SK-N-SH (cell line): ENCODE data around the gene RALGDS. TPM values are rescaled to one million over a fixed set of nuclear protein-coding genes. Genes with fewer than 3 reads are reported as not detected.

Experiments
- CTCF ChIA-PET: fragments of 300-600, 350-600 bp; formaldehyde crosslinking; extraction: SDS; loops from one replicate; lab custom pipeline; 2021; lab: Yijun Ruan, JAX
- POLR2A ChIA-PET: fragments of 350-600 bp; sonication (Branson Sonifier 250); formaldehyde crosslinking; extraction: SDS; loops from one replicate; lab custom pipeline; 2020; ENCODE audit warnings: antibody characterized with exemption, inconsistent platforms; lab: Yijun Ruan, JAX
- DNase-seq: peaks from one replicate; pipeline ENCODE4 v3.0.0; 2012
- H2AFZ ChIP-seq: fragments of 200-600 bp; sonication (generic); 2 replicates; pipeline ENCODE4 v1.8.1; 2016; ENCODE audit warnings: antibody characterized with exemption, mild to moderate bottlenecking, low read depth
- H3F3A ChIP-seq: fragments of 200-600 bp; sonication (generic); replicated peaks from 2 replicates; pipeline ENCODE3; 2016; ENCODE audit warnings: antibody characterized with exemption, mild to moderate bottlenecking; ENCODE audit not compliant: insufficient read depth
- H3K27ac ChIP-seq, 2 experiments: fragments of 200-500 bp in 1 of 2; fragments of 200-600 bp in 1 of 2; sonication (Bioruptor generic) in 1 of 2; sonication (generic), shearing (Covaris generic) in 1 of 2; 2 replicates each; pipeline versions ENCODE4 v1.5.1 to v1.6.1; 2014 to 2016; ENCODE audit warnings: low read depth in 2 of 2, inconsistent platforms in 1 of 2, low read length in 1 of 2, mild to moderate bottlenecking in 1 of 2, mixed read lengths in 1 of 2
- H3K27me3 ChIP-seq: fragments of 200-600 bp; sonication (generic), shearing (Covaris generic); 2 replicates; pipeline ENCODE4 v1.6.1; 2016; ENCODE audit warnings: mixed run types; ENCODE audit not compliant: insufficient read depth
- H3K36me3 ChIP-seq, 2 experiments: fragments of 200-500 bp in 1 of 2; fragments of 200-600 bp in 1 of 2; sonication (Bioruptor generic) in 1 of 2; sonication (generic) in 1 of 2; replicated peaks in 1 of 2; 2 replicates each; pipeline versions ENCODE3 to v1.5.1; 2014 to 2016; ENCODE audit warnings: low read length in 1 of 2, mild to moderate bottlenecking in 1 of 2; ENCODE audit not compliant: insufficient read depth in 2 of 2, control insufficient read depth in 1 of 2
- H3K4me1 ChIP-seq, 2 experiments: fragments of 200-500 bp in 1 of 2; fragments of 200-600 bp in 1 of 2; sonication (Bioruptor generic) in 1 of 2; sonication (generic), shearing (Covaris generic) in 1 of 2; 2 replicates each; pipeline versions ENCODE4 v1.5.1 to v1.6.1; 2014 to 2016; ENCODE audit warnings: low read depth in 1 of 2, low read length in 1 of 2, mixed run types in 1 of 2; ENCODE audit not compliant: insufficient read depth in 2 of 2, control insufficient read depth in 1 of 2
- H3K4me2 ChIP-seq: fragments of 200-600 bp; sonication (generic), shearing (Covaris generic); 2 replicates; pipeline ENCODE4 v1.6.1; 2017; ENCODE audit warnings: mixed run types
- H3K4me3 ChIP-seq, 2 experiments: fragments of 200-500 bp in 1 of 2; fragments of 200-600 bp in 1 of 2; sonication (Bioruptor generic) in 1 of 2; sonication (generic), shearing (Covaris generic) in 1 of 2; 2 replicates each; pipeline versions ENCODE4 v1.5.1 to v1.8.1; 2014 to 2016; ENCODE audit warnings: low read depth in 2 of 2, inconsistent platforms in 1 of 2, low read length in 1 of 2, mild to moderate bottlenecking in 1 of 2, mixed read lengths in 1 of 2, moderate library complexity in 1 of 2
- H3K79me2 ChIP-seq: fragments of 200-600 bp; sonication (generic); 2 replicates; pipeline ENCODE4 v1.8.1; 2017; ENCODE audit warnings: mild to moderate bottlenecking; ENCODE audit not compliant: insufficient read depth
- H3K9ac ChIP-seq: fragments of 200-600 bp; sonication (generic); 2 replicates; pipeline ENCODE4 v1.6.1; 2017; ENCODE audit warnings: mixed run types
- H3K9me2 ChIP-seq: fragments of 200-600 bp; sonication (generic); 2 replicates; pipeline ENCODE4 v1.6.1; 2017; ENCODE audit warnings: mixed run types
- H3K9me3 ChIP-seq: fragments of 200-600 bp; sonication (generic); 2 replicates; pipeline ENCODE4 v1.6.1; 2017; ENCODE audit warnings: mixed run types, mild to moderate bottlenecking, moderate library complexity
- H4K20me1 ChIP-seq: fragments of 200-600 bp; sonication (generic); 2 replicates; pipeline ENCODE4 v1.6.1; 2017; ENCODE audit warnings: mild to moderate bottlenecking, mixed run types; ENCODE audit not compliant: insufficient read depth
- ELF1 ChIP-seq: IDR thresholded peaks from 2 replicates; pipeline ENCODE4 v1.4.0; 2012
- IRF3 ChIP-seq: fragments of 150-350 bp; IDR thresholded peaks from 2 replicates; pipeline ENCODE4 v1.6.1; 2016; ENCODE audit warnings: mild to moderate bottlenecking, low read depth, low read length
- JUND ChIP-seq: IDR thresholded peaks from 2 replicates; pipeline ENCODE4 v1.4.0; 2012
- MXI1 ChIP-seq: IDR thresholded peaks from 2 replicates; pipeline ENCODE4 v1.6.1; 2012; ENCODE audit warnings: mild to moderate bottlenecking, low read depth, low read length, improper control_type of control experiment
- NRF1 ChIP-seq: IDR thresholded peaks from 2 replicates; pipeline ENCODE4 v1.6.1; 2012; ENCODE audit warnings: low read depth, mild to moderate bottlenecking, low read length
- POLR2AphosphoS5 ChIP-seq: IDR thresholded peaks from 2 replicates; pipeline ENCODE4 v1.6.1; 2012; ENCODE audit warnings: low read depth, low read length
- RAD21 ChIP-seq: IDR thresholded peaks from 2 replicates; pipeline ENCODE4 v1.6.1; 2012; ENCODE audit warnings: mild to moderate bottlenecking, low read length
- TAF1 ChIP-seq: IDR thresholded peaks from 2 replicates; pipeline ENCODE4 v1.6.1; 2012; ENCODE audit warnings: low read depth, mild to moderate bottlenecking, low read length, moderate library complexity, borderline replicate concordance
- YY1 ChIP-seq: IDR thresholded peaks from 2 replicates; pipeline ENCODE4 v1.4.0; 2012; ENCODE audit warnings: low read depth, mild to moderate bottlenecking
- WGBS: methylation state at CpG from one replicate; pipeline ENCODE4 v1.1.6; 2017; ENCODE audit warnings: low lambda C conversion rate; 5-methylcytosine and 5-hydroxymethylcytosine counted together
- polyA plus RNA-seq, 3 experiments: library from polyadenylated mRNA; depleted of rRNA; stranded (reverse); fragments of >200 nt; gene quantifications; 2 replicates each; pipeline ENCODE4 v1.2.3, GENCODE V29; 2012
- TF ChIP-seq, protein P1 (sequence below): IDR thresholded peaks from 2 replicates; pipeline ENCODE4 v1.4.0; 2012; ENCODE audit warnings: low read depth
- TF ChIP-seq, protein P2 (sequence below): fragments of 200-600 bp; sonication (generic); IDR thresholded peaks from 2 replicates; pipeline ENCODE4 v1.6.1; 2017; ENCODE audit warnings: antibody characterized with exemption, mild to moderate bottlenecking, moderate library complexity
- TF ChIP-seq, protein P3 (sequence below): IDR thresholded peaks from 2 replicates; pipeline ENCODE4; 2012
- TF ChIP-seq, protein P4 (sequence below): IDR thresholded peaks from 2 replicates; pipeline ENCODE4 v1.6.1; 2012; ENCODE audit warnings: mild to moderate bottlenecking, low read depth, low read length, moderate library complexity

Gene RALGDS
- polyA plus RNA-seq, 1 of the 3 experiments (the other 2 are of a cell fraction), result 64.7 TPM

GRCh38 chr9:133114886-133115603 lies 6.0 kb downstream of the RALGDS start:
- TF ChIP-seq YY1 (no peak), NRF1 (no peak), POLR2AphosphoS5 (no peak)
- TF ChIP-seq, protein P1, sequence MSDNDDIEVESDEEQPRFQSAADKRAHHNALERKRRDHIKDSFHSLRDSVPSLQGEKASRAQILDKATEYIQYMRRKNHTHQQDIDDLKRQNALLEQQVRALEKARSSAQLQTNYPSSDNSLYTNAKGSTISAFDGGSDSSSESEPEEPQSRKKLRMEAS, result no peak
- no peak overlapping the region for H3K9ac ChIP-seq

DNA sequence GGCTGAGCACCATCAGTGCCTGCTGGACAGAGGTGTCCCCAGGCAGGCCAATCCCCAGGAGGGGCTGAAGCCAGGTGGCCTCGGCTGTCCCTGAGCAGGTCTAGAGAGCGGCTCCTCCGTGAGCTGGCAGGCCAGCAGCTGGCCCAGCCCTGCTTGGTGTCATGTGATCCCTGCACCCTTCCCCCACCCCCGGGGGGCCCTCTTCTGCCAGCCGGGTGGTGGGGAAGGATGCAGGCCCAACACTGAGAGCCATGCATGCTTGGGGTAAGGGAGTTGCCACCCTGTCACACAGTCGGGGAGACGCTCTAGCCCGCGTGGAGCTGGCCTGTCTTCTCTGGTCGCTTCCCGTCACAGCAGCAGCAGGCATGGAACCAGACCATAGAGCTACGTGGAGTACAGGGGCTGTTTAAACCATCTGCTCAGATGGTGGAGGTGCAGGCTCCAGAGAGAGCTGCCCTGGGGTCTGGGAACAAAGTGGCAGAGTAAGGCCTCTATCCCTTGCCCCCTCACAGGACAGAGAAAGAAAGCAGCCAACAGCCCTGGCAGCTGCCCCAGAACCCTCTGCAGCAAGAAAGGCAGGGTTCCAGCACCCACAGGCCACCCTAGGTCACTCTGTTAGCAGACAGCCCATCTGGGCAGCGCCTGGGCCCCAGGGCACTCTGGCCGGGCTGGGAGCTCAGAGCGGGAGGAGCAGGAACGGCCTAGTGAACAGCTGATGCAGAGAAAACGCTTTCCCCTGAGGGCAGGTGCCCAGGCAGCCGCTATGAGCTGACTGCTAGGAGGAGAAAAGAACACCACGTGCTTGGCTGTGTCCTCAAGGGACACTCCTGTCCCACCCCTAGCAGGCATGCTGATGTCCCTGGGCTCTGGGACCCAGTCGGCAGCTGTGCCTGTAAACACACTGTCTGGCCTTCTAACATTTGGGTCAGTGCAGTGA lies 6.8 kb downstream of the RALGDS start:
- Histone ChIP-seq H3K9me2 (no peaks in the 10 kb centered on the region), H3K4me3 (no peak overlapping the region; a peak in 1 of 4 replicates), H3K4me2 (peak overlapping the region; percentile 63; the same call in 1 of the 2 replicates), H3K9me3 (no peaks in the 10 kb centered on the region), H3K4me1 (peaks cover 15 to 78% of the 10 kb centered on the region in 2 experiments), H2AFZ (no peak overlapping the region), H3K79me2 (peaks cover 31% of the 10 kb centered on the region), H3F3A (no peaks in the 10 kb centered on the region), H3K9ac (no peak overlapping the region), H4K20me1 (peaks cover 78% of the 10 kb centered on the region), H3K27ac (peak overlapping the region; percentile 9 to 99; a peak in 3 of 4 replicates), H3K27me3 (no peaks in the 10 kb centered on the region), H3K36me3 (peaks cover 6 to 16% of the 10 kb centered on the region in 2 experiments)
- POLR2A ChIA-PET, result interaction anchor here (0.7 to 2.0 kb wide), 10 partner anchors 9 to 84 kb away, joined by 3 to 16 read pairs (median 4); partner anchors contain the start of genes GBGT1 and GTF3C5
- WGBS, result 57% methylated on average over 8 of the region's 20 CpGs
- CTCF ChIA-PET, result interaction anchor here (0.9 to 30.3 kb wide), 7 partner anchors 12 to 92 kb away, joined by 3 to 810 read pairs (median 12); no protein-coding TSS in a partner anchor
- peak; percentile 85 for DNase-seq
- TF ChIP-seq ELF1, result no peak
- peak; percentile 89 for TF ChIP-seq MXI1
- TF ChIP-seq, protein P2, sequence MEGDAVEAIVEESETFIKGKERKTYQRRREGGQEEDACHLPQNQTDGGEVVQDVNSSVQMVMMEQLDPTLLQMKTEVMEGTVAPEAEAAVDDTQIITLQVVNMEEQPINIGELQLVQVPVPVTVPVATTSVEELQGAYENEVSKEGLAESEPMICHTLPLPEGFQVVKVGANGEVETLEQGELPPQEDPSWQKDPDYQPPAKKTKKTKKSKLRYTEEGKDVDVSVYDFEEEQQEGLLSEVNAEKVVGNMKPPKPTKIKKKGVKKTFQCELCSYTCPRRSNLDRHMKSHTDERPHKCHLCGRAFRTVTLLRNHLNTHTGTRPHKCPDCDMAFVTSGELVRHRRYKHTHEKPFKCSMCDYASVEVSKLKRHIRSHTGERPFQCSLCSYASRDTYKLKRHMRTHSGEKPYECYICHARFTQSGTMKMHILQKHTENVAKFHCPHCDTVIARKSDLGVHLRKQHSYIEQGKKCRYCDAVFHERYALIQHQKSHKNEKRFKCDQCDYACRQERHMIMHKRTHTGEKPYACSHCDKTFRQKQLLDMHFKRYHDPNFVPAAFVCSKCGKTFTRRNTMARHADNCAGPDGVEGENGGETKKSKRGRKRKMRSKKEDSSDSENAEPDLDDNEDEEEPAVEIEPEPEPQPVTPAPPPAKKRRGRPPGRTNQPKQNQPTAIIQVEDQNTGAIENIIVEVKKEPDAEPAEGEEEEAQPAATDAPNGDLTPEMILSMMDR, result no peak
- TF ChIP-seq, protein P3, sequence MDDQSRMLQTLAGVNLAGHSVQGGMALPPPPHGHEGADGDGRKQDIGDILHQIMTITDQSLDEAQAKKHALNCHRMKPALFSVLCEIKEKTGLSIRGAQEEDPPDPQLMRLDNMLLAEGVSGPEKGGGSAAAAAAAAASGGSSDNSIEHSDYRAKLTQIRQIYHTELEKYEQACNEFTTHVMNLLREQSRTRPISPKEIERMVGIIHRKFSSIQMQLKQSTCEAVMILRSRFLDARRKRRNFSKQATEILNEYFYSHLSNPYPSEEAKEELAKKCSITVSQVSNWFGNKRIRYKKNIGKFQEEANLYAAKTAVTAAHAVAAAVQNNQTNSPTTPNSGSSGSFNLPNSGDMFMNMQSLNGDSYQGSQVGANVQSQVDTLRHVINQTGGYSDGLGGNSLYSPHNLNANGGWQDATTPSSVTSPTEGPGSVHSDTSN, result no peak
- no peak for TF ChIP-seq JUND
- TF ChIP-seq, protein P4, sequence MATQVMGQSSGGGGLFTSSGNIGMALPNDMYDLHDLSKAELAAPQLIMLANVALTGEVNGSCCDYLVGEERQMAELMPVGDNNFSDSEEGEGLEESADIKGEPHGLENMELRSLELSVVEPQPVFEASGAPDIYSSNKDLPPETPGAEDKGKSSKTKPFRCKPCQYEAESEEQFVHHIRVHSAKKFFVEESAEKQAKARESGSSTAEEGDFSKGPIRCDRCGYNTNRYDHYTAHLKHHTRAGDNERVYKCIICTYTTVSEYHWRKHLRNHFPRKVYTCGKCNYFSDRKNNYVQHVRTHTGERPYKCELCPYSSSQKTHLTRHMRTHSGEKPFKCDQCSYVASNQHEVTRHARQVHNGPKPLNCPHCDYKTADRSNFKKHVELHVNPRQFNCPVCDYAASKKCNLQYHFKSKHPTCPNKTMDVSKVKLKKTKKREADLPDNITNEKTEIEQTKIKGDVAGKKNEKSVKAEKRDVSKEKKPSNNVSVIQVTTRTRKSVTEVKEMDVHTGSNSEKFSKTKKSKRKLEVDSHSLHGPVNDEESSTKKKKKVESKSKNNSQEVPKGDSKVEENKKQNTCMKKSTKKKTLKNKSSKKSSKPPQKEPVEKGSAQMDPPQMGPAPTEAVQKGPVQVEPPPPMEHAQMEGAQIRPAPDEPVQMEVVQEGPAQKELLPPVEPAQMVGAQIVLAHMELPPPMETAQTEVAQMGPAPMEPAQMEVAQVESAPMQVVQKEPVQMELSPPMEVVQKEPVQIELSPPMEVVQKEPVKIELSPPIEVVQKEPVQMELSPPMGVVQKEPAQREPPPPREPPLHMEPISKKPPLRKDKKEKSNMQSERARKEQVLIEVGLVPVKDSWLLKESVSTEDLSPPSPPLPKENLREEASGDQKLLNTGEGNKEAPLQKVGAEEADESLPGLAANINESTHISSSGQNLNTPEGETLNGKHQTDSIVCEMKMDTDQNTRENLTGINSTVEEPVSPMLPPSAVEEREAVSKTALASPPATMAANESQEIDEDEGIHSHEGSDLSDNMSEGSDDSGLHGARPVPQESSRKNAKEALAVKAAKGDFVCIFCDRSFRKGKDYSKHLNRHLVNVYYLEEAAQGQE, result no peak
- peak; percentile 27; the same call in 1 of the 2 replicates for TF ChIP-seq RAD21
- no peak for TF ChIP-seq TAF1
- no peak for TF ChIP-seq IRF3

More at GRCh38 chr9:133114886-133115603, 6.0 kb downstream of the RALGDS start:
- no peak for DNase-seq
- H4K20me1 ChIP-seq, result peaks cover 80% of the 10 kb centered on the region
- no peaks in the 10 kb centered on the region for H3K9me2 ChIP-seq
- H3K79me2 ChIP-seq, result peaks cover 38% of the 10 kb centered on the region
- H3K4me2 ChIP-seq, result no peak overlapping the region
- ChIA-PET POLR2A (interaction anchor here (0.7 to 2.0 kb wide), 9 partner anchors 8 to 85 kb away, joined by 3 to 16 read pairs (median 4); partner anchors contain the start of genes GBGT1 and GTF3C5), CTCF (interaction anchor here (0.6 to 30.3 kb wide), 10 partner anchors 9 to 215 kb away, joined by 3 to 810 read pairs (median 5); no protein-coding TSS in a partner anchor)
- no peak overlapping the region; a peak in 1 of 4 replicates for H3K4me3 ChIP-seq
- H3K9me3 ChIP-seq, result no peaks in the 10 kb centered on the region
- 93% methylated on average over 8 of the region's 19 CpGs for WGBS
- H3K27me3 ChIP-seq, result no peaks in the 10 kb centered on the region
- no peak overlapping the region for H2AFZ ChIP-seq
- H3F3A ChIP-seq, result no peaks in the 10 kb centered on the region
- H3K27ac ChIP-seq, result peak overlapping the region in 1 of 2 experiments; percentile 99; a peak in 2 of 4 replicates
- H3K4me1 ChIP-seq, result peaks cover 22 to 83% of the 10 kb centered on the region in 2 experiments
- peaks cover 5 to 8% of the 10 kb centered on the region in 2 experiments for H3K36me3 ChIP-seq
